Measurements from ENCODE around the gene PCYOX1L.

DNA sequence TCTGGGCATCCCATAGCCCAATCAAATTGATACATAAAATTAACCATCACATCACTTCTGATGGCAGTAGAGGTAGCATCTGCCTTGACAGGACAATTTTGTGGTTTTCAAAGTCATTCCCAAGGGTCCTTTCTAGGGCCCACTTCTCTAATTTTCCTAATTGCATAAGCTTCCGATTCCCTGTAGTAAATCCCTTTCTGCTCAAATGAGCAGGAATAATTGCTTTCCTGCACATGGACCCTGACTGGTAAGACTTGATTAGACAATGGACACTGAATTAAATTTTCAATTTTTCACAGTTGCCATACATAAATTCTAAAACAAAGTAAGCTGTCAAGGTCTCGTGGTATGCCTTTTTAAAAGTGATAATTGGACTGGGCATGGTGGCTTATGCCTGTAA is 43.2 kb downstream of the PCYOX1L start:
- TF ChIP-seq PPARA (CRISPR knock-in tag; IDR thresholded peaks at IDR 0.05; ENCODE audit: borderline replicate concordance) = no peak
- TF ChIP-seq, protein P1, sequence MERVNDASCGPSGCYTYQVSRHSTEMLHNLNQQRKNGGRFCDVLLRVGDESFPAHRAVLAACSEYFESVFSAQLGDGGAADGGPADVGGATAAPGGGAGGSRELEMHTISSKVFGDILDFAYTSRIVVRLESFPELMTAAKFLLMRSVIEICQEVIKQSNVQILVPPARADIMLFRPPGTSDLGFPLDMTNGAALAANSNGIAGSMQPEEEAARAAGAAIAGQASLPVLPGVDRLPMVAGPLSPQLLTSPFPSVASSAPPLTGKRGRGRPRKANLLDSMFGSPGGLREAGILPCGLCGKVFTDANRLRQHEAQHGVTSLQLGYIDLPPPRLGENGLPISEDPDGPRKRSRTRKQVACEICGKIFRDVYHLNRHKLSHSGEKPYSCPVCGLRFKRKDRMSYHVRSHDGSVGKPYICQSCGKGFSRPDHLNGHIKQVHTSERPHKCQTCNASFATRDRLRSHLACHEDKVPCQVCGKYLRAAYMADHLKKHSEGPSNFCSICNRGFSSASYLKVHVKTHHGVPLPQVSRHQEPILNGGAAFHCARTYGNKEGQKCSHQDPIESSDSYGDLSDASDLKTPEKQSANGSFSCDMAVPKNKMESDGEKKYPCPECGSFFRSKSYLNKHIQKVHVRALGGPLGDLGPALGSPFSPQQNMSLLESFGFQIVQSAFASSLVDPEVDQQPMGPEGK (CRISPR knock-in tag; IDR thresholded peaks at IDR 0.05; ENCODE audit: borderline replicate concordance) = no peak
- TF ChIP-seq, protein P2, sequence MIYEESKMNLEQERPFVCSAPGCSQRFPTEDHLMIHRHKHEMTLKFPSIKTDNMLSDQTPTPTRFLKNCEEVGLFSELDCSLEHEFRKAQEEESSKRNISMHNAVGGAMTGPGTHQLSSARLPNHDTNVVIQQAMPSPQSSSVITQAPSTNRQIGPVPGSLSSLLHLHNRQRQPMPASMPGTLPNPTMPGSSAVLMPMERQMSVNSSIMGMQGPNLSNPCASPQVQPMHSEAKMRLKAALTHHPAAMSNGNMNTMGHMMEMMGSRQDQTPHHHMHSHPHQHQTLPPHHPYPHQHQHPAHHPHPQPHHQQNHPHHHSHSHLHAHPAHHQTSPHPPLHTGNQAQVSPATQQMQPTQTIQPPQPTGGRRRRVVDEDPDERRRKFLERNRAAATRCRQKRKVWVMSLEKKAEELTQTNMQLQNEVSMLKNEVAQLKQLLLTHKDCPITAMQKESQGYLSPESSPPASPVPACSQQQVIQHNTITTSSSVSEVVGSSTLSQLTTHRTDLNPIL (CRISPR knock-in tag; IDR thresholded peaks at IDR 0.05; ENCODE audit: low read depth) = no peak
- no peak for TF ChIP-seq RARB (CRISPR knock-in tag; IDR thresholded peaks at IDR 0.05)
- no peak for TF ChIP-seq ZFP3 (CRISPR knock-in tag; IDR thresholded peaks at IDR 0.05)
- TF ChIP-seq, protein P3, sequence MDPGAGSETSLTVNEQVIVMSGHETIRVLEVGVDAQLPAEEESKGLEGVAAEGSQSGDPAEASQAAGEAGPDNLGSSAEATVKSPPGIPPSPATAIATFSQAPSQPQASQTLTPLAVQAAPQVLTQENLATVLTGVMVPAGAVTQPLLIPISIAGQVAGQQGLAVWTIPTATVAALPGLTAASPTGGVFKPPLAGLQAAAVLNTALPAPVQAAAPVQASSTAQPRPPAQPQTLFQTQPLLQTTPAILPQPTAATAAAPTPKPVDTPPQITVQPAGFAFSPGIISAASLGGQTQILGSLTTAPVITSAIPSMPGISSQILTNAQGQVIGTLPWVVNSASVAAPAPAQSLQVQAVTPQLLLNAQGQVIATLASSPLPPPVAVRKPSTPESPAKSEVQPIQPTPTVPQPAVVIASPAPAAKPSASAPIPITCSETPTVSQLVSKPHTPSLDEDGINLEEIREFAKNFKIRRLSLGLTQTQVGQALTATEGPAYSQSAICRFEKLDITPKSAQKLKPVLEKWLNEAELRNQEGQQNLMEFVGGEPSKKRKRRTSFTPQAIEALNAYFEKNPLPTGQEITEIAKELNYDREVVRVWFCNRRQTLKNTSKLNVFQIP (CRISPR knock-in tag; IDR thresholded peaks at IDR 0.05; ENCODE audit: borderline replicate concordance, low read depth) = no peak
- TF ChIP-seq ZNF70 (CRISPR knock-in tag; IDR thresholded peaks at IDR 0.05) = no peak
- TF ChIP-seq ESRRG (CRISPR knock-in tag; IDR thresholded peaks at IDR 0.05) = no peak
- TF ChIP-seq GLIS3 (CRISPR knock-in tag; IDR thresholded peaks at IDR 0.05) = no peak
- no peak for TF ChIP-seq ISL1 (CRISPR knock-in tag; IDR thresholded peaks at IDR 0.05)

All from SK-N-SH treated with all-trans-retinoic acid at 6 μM for 48 hours (cell line).